Duodenal mucosa (tissue), 2 donors: ENCODE measurements around the gene FAM177B.
"Not testable (repeated sequence)": the region's sequence is repeated elsewhere in the genome, so short reads cannot be mapped to it uniquely, and the experiment has no call there.

Experiments used
- H3K27ac ChIP-seq: one replicate; pipeline ENCODE4 v1.7.0; 2013; ENCODE audit warnings: low read depth, low read length
- H3K27me3 ChIP-seq, 2 donors: one replicate each; pipeline ENCODE4 v1.7.0; 2013; ENCODE audit warnings: low read length in 2 of 2, control low read depth in 1 of 2; ENCODE audit not compliant: insufficient read depth in 2 of 2, control insufficient read depth in 1 of 2
- H3K36me3 ChIP-seq, 2 donors: one replicate each; pipeline ENCODE4 v1.7.0; 2013; ENCODE audit warnings: low read length in 2 of 2, control low read depth in 1 of 2; ENCODE audit not compliant: insufficient read depth in 2 of 2, control insufficient read depth in 1 of 2
- H3K4me1 ChIP-seq, 2 donors: one replicate each; pipeline ENCODE4 v1.7.0; 2013; ENCODE audit warnings: low read length in 2 of 2, control low read depth in 1 of 2; ENCODE audit not compliant: insufficient read depth in 2 of 2, control insufficient read depth in 1 of 2
- H3K4me3 ChIP-seq, 2 donors: one replicate each; pipeline ENCODE4 v1.7.0; 2013; ENCODE audit warnings: low read length in 2 of 2, low read depth in 1 of 2
- H3K9ac ChIP-seq, 2 donors: one replicate each; pipeline ENCODE4 v1.7.0; 2013; ENCODE audit warnings: low read length in 2 of 2, low read depth in 1 of 2
- H3K9me3 ChIP-seq, 2 donors: one replicate each; pipeline ENCODE4 v1.7.0; 2013; ENCODE audit warnings: low read length in 2 of 2, control low read depth in 1 of 2; ENCODE audit not compliant: control insufficient read depth in 1 of 2

FAM177B gene

GRCh38 chr1:222759451-222760035 lies 22.5 kb downstream of the FAM177B start:
- H3K9me3 ChIP-seq, result no peaks in the 10 kb centered on the region
- no peaks in the 10 kb centered on the region for H3K4me1 ChIP-seq
- H3K4me3 ChIP-seq, result no peak overlapping the region
- no peaks in the 10 kb centered on the region for H3K27me3 ChIP-seq
- no peak overlapping the region for H3K27ac ChIP-seq
- no peak overlapping the region for H3K9ac ChIP-seq
- H3K36me3 ChIP-seq, result no peaks in the 10 kb centered on the region

- Histone ChIP-seq H3K9ac (no peak overlapping the region), H3K9me3 (no peaks in the 10 kb centered on the region), H3K36me3 (no peaks in the 10 kb centered on the region), H3K27ac (no peak overlapping the region), H3K27me3 (no peaks in the 10 kb centered on the region), H3K4me3 (no peak overlapping the region), H3K4me1 (no peaks in the 10 kb centered on the region)
Measured at GRCh38 chr1:222761083-222761482, 24.1 kb downstream of the FAM177B start.

DNA sequence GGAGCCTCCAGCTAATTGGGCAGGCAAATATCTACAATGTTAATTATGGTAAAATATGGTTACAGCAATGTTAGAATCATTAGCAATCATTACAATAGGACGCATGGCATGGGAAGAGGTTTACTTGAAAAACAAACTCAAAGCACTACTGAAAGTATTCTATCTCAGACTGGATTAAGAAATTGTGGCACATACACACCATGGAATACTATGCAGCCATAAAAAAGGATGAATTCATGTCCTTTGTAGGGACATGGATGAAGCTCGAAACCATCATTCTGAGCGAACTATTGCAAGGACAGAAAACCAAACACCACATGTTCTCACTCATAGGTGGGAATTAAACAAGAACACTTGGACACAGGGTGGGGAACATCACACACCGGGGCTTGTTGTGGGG lies 25.2 kb downstream of the FAM177B start:
- H3K27me3 ChIP-seq, H3K4me3 ChIP-seq, H3K9ac ChIP-seq, H3K36me3 ChIP-seq, H3K27ac ChIP-seq, H3K9me3 ChIP-seq, H3K4me1 ChIP-seq: not testable (repeated sequence)

GRCh38 chr1:222767152-222767571 lies 30.2 kb downstream of the FAM177B start:
- H3K4me3 ChIP-seq, result no peak overlapping the region
- H3K9me3 ChIP-seq, result peaks cover 9 to 10% of the 10 kb centered on the region in 2 donors
- no peaks in the 10 kb centered on the region for H3K36me3 ChIP-seq
- no peaks in the 10 kb centered on the region for H3K4me1 ChIP-seq
- H3K9ac ChIP-seq, result no peak overlapping the region
- H3K27me3 ChIP-seq, result no peaks in the 10 kb centered on the region
- H3K27ac ChIP-seq, result no peak overlapping the region

GRCh38 chr1:222768592-222768991 lies 31.6 kb downstream of the FAM177B start:
- Histone ChIP-seq H3K4me3 (no peak overlapping the region), H3K27ac (no peak overlapping the region), H3K27me3 (no peaks in the 10 kb centered on the region), H3K36me3 (no peaks in the 10 kb centered on the region), H3K4me1 (no peaks in the 10 kb centered on the region), H3K9me3 (peaks cover 9 to 10% of the 10 kb centered on the region in 2 donors), H3K9ac (no peak overlapping the region)

GRCh38 chr1:222769181-222769580 lies 32.2 kb downstream of the FAM177B start:
- Histone ChIP-seq H3K4me3 (no peak overlapping the region), H3K27me3 (no peaks in the 10 kb centered on the region), H3K9me3 (peaks cover 9 to 10% of the 10 kb centered on the region in 2 donors), H3K36me3 (no peaks in the 10 kb centered on the region), H3K4me1 (no peaks in the 10 kb centered on the region), H3K27ac (no peak overlapping the region), H3K9ac (no peak overlapping the region)

- no peaks in the 10 kb centered on the region for H3K4me1 ChIP-seq
- H3K27me3 ChIP-seq, result no peaks in the 10 kb centered on the region
- no peak overlapping the region for H3K27ac ChIP-seq
- peaks cover 9 to 10% of the 10 kb centered on the region in 2 donors for H3K9me3 ChIP-seq
- H3K4me3 ChIP-seq, result no peak overlapping the region
- H3K36me3 ChIP-seq, result no peaks in the 10 kb centered on the region
- no peak overlapping the region for H3K9ac ChIP-seq
Measured at GRCh38 chr1:222769971-222770620, 33.1 kb downstream of the FAM177B start.

DNA sequence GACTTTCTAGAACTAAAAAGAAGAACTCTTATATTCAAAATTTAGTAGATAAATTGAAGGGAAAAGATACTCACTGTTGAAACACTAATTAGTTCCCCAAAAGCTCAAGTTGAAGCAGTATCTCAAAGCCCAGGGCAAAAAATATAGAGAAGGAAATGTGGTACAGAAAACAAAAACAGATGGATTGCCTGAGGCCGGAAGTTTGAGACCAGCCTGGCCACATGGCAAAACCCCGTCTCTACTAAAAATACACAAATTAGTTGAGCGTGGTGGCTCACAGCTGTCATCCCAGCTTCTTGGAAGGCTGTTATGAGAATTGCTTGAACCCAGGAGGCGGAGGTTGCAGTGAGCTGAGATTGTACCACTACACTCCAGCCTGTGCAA lies 36.0 kb downstream of the FAM177B start:
- Histone ChIP-seq H3K27me3 (no peaks in the 10 kb centered on the region), H3K4me1 (no peaks in the 10 kb centered on the region), H3K4me3 (no peak overlapping the region), H3K27ac (no peak overlapping the region), H3K9ac (no peak overlapping the region), H3K36me3 (no peaks in the 10 kb centered on the region), H3K9me3 (peaks cover 9 to 10% of the 10 kb centered on the region in 2 donors)

DNA sequence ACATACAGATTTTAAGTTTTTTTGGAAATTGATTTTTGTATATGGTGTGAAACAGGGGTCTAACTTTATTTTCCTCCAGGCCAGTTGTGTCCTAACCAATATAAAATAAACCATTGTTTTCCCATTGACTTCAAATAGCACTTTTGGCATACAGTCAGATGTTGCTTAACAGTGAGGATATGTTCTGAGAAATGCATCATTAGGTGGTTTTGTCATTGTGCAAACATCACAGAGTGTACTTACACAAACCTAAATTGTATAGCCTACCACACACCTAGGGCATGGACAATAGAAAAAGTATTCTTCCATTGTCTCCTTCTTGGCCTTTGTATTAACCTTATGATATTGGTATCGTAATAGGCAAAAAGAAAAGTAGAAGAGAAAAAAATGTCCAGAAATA lies 40.5 kb downstream of the FAM177B start:
- Histone ChIP-seq H3K27me3 (no peaks in the 10 kb centered on the region), H3K9me3 (no peaks in the 10 kb centered on the region), H3K9ac (no peak overlapping the region), H3K27ac (no peak overlapping the region), H3K4me1 (no peaks in the 10 kb centered on the region), H3K4me3 (no peak overlapping the region), H3K36me3 (no peaks in the 10 kb centered on the region)

- Histone ChIP-seq H3K27ac (no peak overlapping the region), H3K27me3 (no peaks in the 10 kb centered on the region), H3K9ac (no peak overlapping the region), H3K4me1 (no peaks in the 10 kb centered on the region), H3K36me3 (no peaks in the 10 kb centered on the region), H3K9me3 (no peaks in the 10 kb centered on the region), H3K4me3 (no peak overlapping the region)
Measured at GRCh38 chr1:222777977-222778376, 41.0 kb downstream of the FAM177B start.
